Smooth muscle cell (in vitro differentiated cells): ENCODE measurements around the gene MAP3K20. TPM values are rescaled to one million over a fixed set of nuclear protein-coding genes. Genes with fewer than 3 reads are reported as not detected.

Source experiments
- DNase-seq: peaks from one replicate; lab custom pipeline; 2025; ENCODE audit not compliant: unreplicated experiment; lab: John Stamatoyannopoulos, UW
- H2AFZ ChIP-seq: fragments of 200-600 bp; sonication (generic); 2 replicates; pipeline ENCODE4 v1.6.0; 2016; ENCODE audit warnings: antibody characterized with exemption, low read depth, mild to moderate bottlenecking
- H3F3A ChIP-seq: fragments of 200-600 bp; sonication (generic); 2 replicates; pipeline ENCODE4 v1.6.0; 2017; ENCODE audit warnings: antibody characterized with exemption, low read depth
- H3K27ac ChIP-seq: fragments of 200-600 bp; sonication (generic); 2 replicates; pipeline ENCODE4 v1.5.1; 2016; ENCODE audit warnings: low read depth, mild to moderate bottlenecking
- H3K27me3 ChIP-seq: fragments of 200-600 bp; sonication (generic); 2 replicates; pipeline ENCODE4 v1.6.1; 2016; ENCODE audit warnings: low read depth, mild to moderate bottlenecking
- H3K36me3 ChIP-seq: fragments of 200-600 bp; sonication (generic); 2 replicates; pipeline ENCODE4 v1.5.1; 2016; ENCODE audit warnings: low read depth
- H3K4me1 ChIP-seq: fragments of 200-600 bp; sonication (generic); 2 replicates; pipeline ENCODE4 v1.5.1; 2016; ENCODE audit warnings: low read depth
- H3K4me2 ChIP-seq: fragments of 200-600 bp; sonication (generic); 2 replicates; pipeline ENCODE4 v1.6.0; 2016; ENCODE audit warnings: mild to moderate bottlenecking
- H3K4me3 ChIP-seq: fragments of 200-600 bp; sonication (generic); 2 replicates; pipeline ENCODE4 v1.5.1; 2016; ENCODE audit warnings: mild to moderate bottlenecking
- H3K79me2 ChIP-seq: fragments of 200-600 bp; sonication (generic); 2 replicates; pipeline ENCODE4 v1.6.0; 2016; ENCODE audit warnings: low read depth, mild to moderate bottlenecking
- H3K9ac ChIP-seq: fragments of 200-600 bp; sonication (generic); 2 replicates; pipeline ENCODE4 v1.6.0; 2016; ENCODE audit warnings: low read depth
- H3K9me3 ChIP-seq: fragments of 200-600 bp; sonication (generic); replicated peaks from 2 replicates; pipeline ENCODE4 v1.5.1; 2016; ENCODE audit warnings: low read depth
- H4K20me1 ChIP-seq: fragments of 200-600 bp; sonication (generic); 2 replicates; pipeline ENCODE4 v1.6.0; 2016; ENCODE audit warnings: low read depth
- CTCF ChIP-seq: fragments of 200-600 bp; sonication (generic); IDR thresholded peaks from 2 replicates; pipeline ENCODE4 v1.5.1; 2017; ENCODE audit warnings: borderline replicate concordance, mild to moderate bottlenecking, antibody characterized with exemption; ENCODE audit not compliant: insufficient read depth, poor library complexity, severe bottlenecking
- WGBS: methylation state at CpG from one replicate; pipeline ENCODE4 v1.1.7; 2016; ENCODE audit warnings: low lambda C conversion rate; 5-methylcytosine and 5-hydroxymethylcytosine counted together
- polyA plus RNA-seq: library from polyadenylated mRNA; unstranded; fragments of >200 nt; fragmentation: Nextera tagmentation; extraction: Ambion mirVana; gene quantifications from 2 replicates; pipeline ENCODE4 v1.2.1, GENCODE V29; 2016
- total RNA-seq: library from RNA; depleted of rRNA; stranded (reverse); fragments of >200 nt; gene quantifications from 2 replicates; pipeline ENCODE4 v1.2.3, GENCODE V29; 2014

Gene MAP3K20
- total RNA-seq (29.2 and 35.1 TPM in 2 replicates), polyA plus RNA-seq (20.8 and 25.8 TPM in 2 replicates)

GRCh38 chr2:173075781-173076580 lies at the start of gene MAP3K20:
TSS of gene MAP3K20 (plus strand) at chr2:173075846. CDS start at chr2:173091032, 15,186 bp downstream.
- 1% methylated on average over 29 of the region's 106 CpGs for WGBS

GRCh38 chr2:173026479-173026878 lies 49.2 kb upstream of the MAP3K20 start:
- DNase-seq = no peak
- Histone ChIP-seq H3K9ac (no peak overlapping the region), H3K4me1 (peaks cover 14% of the 10 kb centered on the region), H3K27me3 (no peaks in the 10 kb centered on the region), H4K20me1 (no peaks in the 10 kb centered on the region), H3F3A (peaks cover 10% of the 10 kb centered on the region), H3K4me3 (no peak overlapping the region), H3K9me3 (no peaks in the 10 kb centered on the region), H3K36me3 (no peaks in the 10 kb centered on the region), H3K4me2 (no peak overlapping the region), H3K79me2 (no peaks in the 10 kb centered on the region), H2AFZ (no peak overlapping the region), H3K27ac (no peak overlapping the region)
- no peak for TF ChIP-seq CTCF
- WGBS = 77% methylated on average over 1 of the region's 1 CpG

More at GRCh38 chr2:173075781-173076580, at the start of gene MAP3K20:
- TF ChIP-seq CTCF = peak; percentile 19
- peaks cover 4% of the 10 kb centered on the region for H3F3A ChIP-seq
- peak within 1 kb of the TSS; percentile 90 for H3K4me2 ChIP-seq
- H3K36me3 ChIP-seq = no peaks in the 10 kb centered on the region
- H3K79me2 ChIP-seq = peaks cover 34% of the 10 kb centered on the region
- H4K20me1 ChIP-seq = peaks cover 3% of the 10 kb centered on the region
- H3K27me3 ChIP-seq = no peaks in the 10 kb centered on the region
- peak within 1 kb of the TSS; percentile 83 for H2AFZ ChIP-seq
- H3K9me3 ChIP-seq = no peaks in the 10 kb centered on the region
- DNase-seq = peak; percentile 45
- H3K27ac ChIP-seq = peak within 1 kb of the TSS; percentile 84
- H3K4me3 ChIP-seq = peak within 1 kb of the TSS; percentile 83
- peaks cover 24% of the 10 kb centered on the region for H3K4me1 ChIP-seq
- peak within 1 kb of the TSS; percentile 87 for H3K9ac ChIP-seq

GRCh38 chr2:173027181-173028128 lies 48.2 kb upstream of the MAP3K20 start:
- peak; percentile 32 for DNase-seq

More at GRCh38 chr2:173027181-173028128, 48.2 kb upstream of the MAP3K20 start:
- Histone ChIP-seq H3K9me3 (no peaks in the 10 kb centered on the region), H3K79me2 (no peaks in the 10 kb centered on the region), H3K4me1 (peaks cover 14% of the 10 kb centered on the region), H3K27me3 (no peaks in the 10 kb centered on the region), H3K4me2 (peak overlapping the region; percentile 42), H3K27ac (peak overlapping the region; percentile 76), H3K4me3 (no peak overlapping the region), H3F3A (peaks cover 10% of the 10 kb centered on the region), H4K20me1 (no peaks in the 10 kb centered on the region), H2AFZ (peak overlapping the region; percentile 70), H3K9ac (peak overlapping the region; percentile 41), H3K36me3 (no peaks in the 10 kb centered on the region)
- 33% methylated on average over 8 of the region's 8 CpGs for WGBS
- peak; percentile 96 for TF ChIP-seq CTCF
